OCI-LY3 (cell line): ENCODE results near the gene ABI1.

Source experiments
- EZH2phosphoT487 ChIP-seq: fragments of 200-600 bp; shearing (Covaris generic); IDR thresholded peaks from 2 replicates; pipeline ENCODE4 v1.6.1; 2018; ENCODE audit warnings: antibody characterized with exemption, mixed run types, low read depth
- TF ChIP-seq, protein P1 (sequence below): fragments of 200-600, 300-600 bp; sonication (generic); IDR thresholded peaks from 2 replicates; pipeline ENCODE4 v1.5.1; 2014; ENCODE audit warnings: antibody characterized with exemption, low read length, low read depth

- TF ChIP-seq, protein P1, sequence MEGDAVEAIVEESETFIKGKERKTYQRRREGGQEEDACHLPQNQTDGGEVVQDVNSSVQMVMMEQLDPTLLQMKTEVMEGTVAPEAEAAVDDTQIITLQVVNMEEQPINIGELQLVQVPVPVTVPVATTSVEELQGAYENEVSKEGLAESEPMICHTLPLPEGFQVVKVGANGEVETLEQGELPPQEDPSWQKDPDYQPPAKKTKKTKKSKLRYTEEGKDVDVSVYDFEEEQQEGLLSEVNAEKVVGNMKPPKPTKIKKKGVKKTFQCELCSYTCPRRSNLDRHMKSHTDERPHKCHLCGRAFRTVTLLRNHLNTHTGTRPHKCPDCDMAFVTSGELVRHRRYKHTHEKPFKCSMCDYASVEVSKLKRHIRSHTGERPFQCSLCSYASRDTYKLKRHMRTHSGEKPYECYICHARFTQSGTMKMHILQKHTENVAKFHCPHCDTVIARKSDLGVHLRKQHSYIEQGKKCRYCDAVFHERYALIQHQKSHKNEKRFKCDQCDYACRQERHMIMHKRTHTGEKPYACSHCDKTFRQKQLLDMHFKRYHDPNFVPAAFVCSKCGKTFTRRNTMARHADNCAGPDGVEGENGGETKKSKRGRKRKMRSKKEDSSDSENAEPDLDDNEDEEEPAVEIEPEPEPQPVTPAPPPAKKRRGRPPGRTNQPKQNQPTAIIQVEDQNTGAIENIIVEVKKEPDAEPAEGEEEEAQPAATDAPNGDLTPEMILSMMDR, result no peak
- no peak for TF ChIP-seq EZH2phosphoT487
Observed at GRCh38 chr10:26737730-26738129, 123.0 kb downstream of the ABI1 start.
